GM23338 (cell line): ENCODE results near the gene SERPINI1. TPM values are rescaled to one million over a fixed set of nuclear protein-coding genes. Genes with fewer than 3 reads are reported as not detected.
A peak's percentile ranks its signal among the peaks of the same experiment; 100 is the strongest.

Source experiments
- ATAC-seq: fragments of 200-7000 bp; cut with Tn5 transposase; 3 replicates; pipeline ENCODE4 v1.9.1; 2020
- DNase-seq: peaks from one replicate; pipeline ENCODE4 v3.0.0-alpha.2; 2015; ENCODE audit warnings: low spot score
- H2AFZ ChIP-seq: fragments of 200-600 bp; sonication (generic); 2 replicates; pipeline ENCODE4 v1.8.0; 2016; ENCODE audit warnings: antibody characterized with exemption, mild to moderate bottlenecking, moderate library complexity
- H3F3A ChIP-seq: fragments of 200-600 bp; sonication (generic); replicated peaks from 2 replicates; pipeline ENCODE4 v1.8.0; 2017; ENCODE audit warnings: antibody characterized with exemption, mixed run types, low read depth
- H3K27ac ChIP-seq: fragments of 200-600 bp; sonication (generic); 2 replicates; pipeline ENCODE4 v1.6.1; 2016; ENCODE audit warnings: low read depth
- H3K27me3 ChIP-seq: fragments of 200-600 bp; sonication (generic); 2 replicates; pipeline ENCODE4 v1.8.0; 2016; ENCODE audit warnings: mild to moderate bottlenecking, mixed run types, moderate library complexity; ENCODE audit not compliant: insufficient read depth
- H3K36me3 ChIP-seq: fragments of 200-600 bp; sonication (generic); 2 replicates; pipeline ENCODE4 v1.8.0; 2016; ENCODE audit warnings: mild to moderate bottlenecking; ENCODE audit not compliant: insufficient read depth
- H3K4me1 ChIP-seq: fragments of 200-600 bp; sonication (generic); 2 replicates; pipeline ENCODE4 v1.8.0; 2016; ENCODE audit warnings: mild to moderate bottlenecking, moderate library complexity; ENCODE audit not compliant: insufficient read depth
- H3K4me2 ChIP-seq: fragments of 200-600 bp; sonication (generic); 2 replicates; pipeline ENCODE4 v1.7.1; 2017; ENCODE audit warnings: mixed run types
- H3K4me3 ChIP-seq: fragments of 200-600 bp; sonication (generic); 2 replicates; pipeline ENCODE4 v1.6.1; 2016; ENCODE audit warnings: mixed run types
- H3K79me2 ChIP-seq: fragments of 200-600 bp; sonication (generic); replicated peaks from 2 replicates; pipeline ENCODE4 v1.8.0; 2017; ENCODE audit warnings: mild to moderate bottlenecking; ENCODE audit not compliant: insufficient read depth
- H3K9me2 ChIP-seq: fragments of 200-600 bp; sonication (generic); 2 replicates; pipeline ENCODE4 v1.8.0; 2017; ENCODE audit not compliant: insufficient read depth
- H4K20me1 ChIP-seq: fragments of 200-600 bp; sonication (generic); replicated peaks from 2 replicates; pipeline ENCODE4 v1.8.0; 2017; ENCODE audit warnings: mild to moderate bottlenecking; ENCODE audit not compliant: insufficient read depth
- H3K27ac Mint-ChIP-seq: 2 replicates; pipeline ENCODE4 v1.8.0; 2020; ENCODE audit warnings: inconsistent platforms, mild to moderate bottlenecking, moderate library complexity, mixed read lengths
- H3K27me3 Mint-ChIP-seq: 3 replicates; pipeline ENCODE4 v1.8.0; 2022; ENCODE audit warnings: low read depth, mild to moderate bottlenecking, moderate library complexity, mixed read lengths, inconsistent platforms; ENCODE audit not compliant: insufficient read depth, poor library complexity
- H3K36me3 Mint-ChIP-seq: 3 replicates; pipeline ENCODE4 v1.8.0; 2021; ENCODE audit warnings: low read depth, mild to moderate bottlenecking, inconsistent platforms, moderate library complexity, mixed read lengths
- H3K4me1 Mint-ChIP-seq: 3 replicates; pipeline ENCODE4 v1.8.0; 2020; ENCODE audit warnings: mild to moderate bottlenecking, inconsistent platforms, mixed read lengths
- H3K4me3 Mint-ChIP-seq: 3 replicates; pipeline ENCODE4 v1.8.0; 2021; ENCODE audit warnings: moderate library complexity, mild to moderate bottlenecking, inconsistent platforms, mixed read lengths
- H3K9me3 Mint-ChIP-seq: 3 replicates; pipeline ENCODE4 v1.8.0; 2020; ENCODE audit warnings: moderate library complexity, mild to moderate bottlenecking, inconsistent platforms, mixed read lengths
- CREB1 ChIP-seq: fragments of 250-450 bp; sonication (Bioruptor Pico); IDR thresholded peaks from 2 replicates; pipeline ENCODE4 v1.5.0; 2020; ENCODE audit warnings: low read depth, mild to moderate bottlenecking, moderate library complexity
- ETS1 ChIP-seq: IDR thresholded peaks from 2 replicates; pipeline ENCODE4 v1.6.1; 2016; ENCODE audit warnings: antibody characterized with exemption
- EZH2 ChIP-seq: fragments of 200-600 bp; sonication (generic); IDR thresholded peaks from one replicate; pipeline ENCODE4 v1.8.0; 2017; ENCODE audit warnings: antibody characterized with exemption, mild to moderate bottlenecking, low read depth; ENCODE audit not compliant: unreplicated experiment
- NANOG ChIP-seq: IDR thresholded peaks from 2 replicates; pipeline ENCODE4 v1.6.1; 2016; ENCODE audit warnings: antibody characterized with exemption, borderline replicate concordance
- POLR2AphosphoS5 ChIP-seq: IDR thresholded peaks from 2 replicates; pipeline ENCODE4 v1.6.1; 2016; ENCODE audit warnings: antibody characterized with exemption, low read depth
- STAT1 ChIP-seq: IDR thresholded peaks from one replicate; pipeline ENCODE4 v1.6.1; 2016; ENCODE audit warnings: antibody characterized with exemption; ENCODE audit not compliant: unreplicated experiment
- ZNF331 ChIP-seq: fragments of 250-450 bp; sonication (Bioruptor Pico); IDR thresholded peaks from 2 replicates; pipeline ENCODE4 v1.5.0; 2020; ENCODE audit warnings: low read depth, mild to moderate bottlenecking, moderate library complexity
- polyA plus RNA-seq: library from polyadenylated mRNA; unstranded; fragments of >200 nt; fragmentation: Nextera tagmentation; extraction: Ambion mirVana; gene quantifications from 2 replicates; pipeline ENCODE4 v1.2.1, GENCODE V29; 2016
- total RNA-seq: library from RNA; depleted of rRNA; stranded (reverse); fragments of >200 nt; shearing (Covaris generic); gene quantifications from 2 replicates; pipeline ENCODE4 v1.2.3, GENCODE V29; 2014
- TF ChIP-seq, protein P1 (sequence below), 2 experiments: fragments of 200-600 bp in 1 of 2; sonication (generic) in 1 of 2; conservative IDR thresholded peaks; 2 replicates each; pipeline versions ENCODE4 v1.5.1 to v1.6.1; 2016 to 2017; ENCODE audit warnings: antibody characterized with exemption in 2 of 2, low read depth in 2 of 2, mild to moderate bottlenecking in 2 of 2, moderate library complexity in 1 of 2
- TF ChIP-seq, protein P2 (sequence below): IDR thresholded peaks from one replicate; pipeline ENCODE4 v1.6.1; 2018; ENCODE audit warnings: antibody characterized with exemption; ENCODE audit not compliant: unreplicated experiment

Gene SERPINI1
- total and polyA plus RNA-seq, 2 experiments from 2014 or later, result 9.2 to 26.6 TPM

GRCh38 chr3:167837466-167837865, 101.9 kb downstream of the SERPINI1 start:
- Mint-ChIP-seq H3K9me3 (no peaks in the 10 kb centered on the region), H3K4me1 (no peaks in the 10 kb centered on the region), H3K4me3 (no peak overlapping the region), H3K36me3 (no peaks in the 10 kb centered on the region), H3K27me3 (peaks cover 2% of the 10 kb centered on the region), H3K27ac (no peak overlapping the region; the same call in 1 of the 2 replicates)
- Histone ChIP-seq H3K4me2 (no peak overlapping the region), H3K27ac (no peak overlapping the region), H4K20me1 (no peaks in the 10 kb centered on the region), H3K36me3 (no peaks in the 10 kb centered on the region), H3K4me1 (no peaks in the 10 kb centered on the region), H3F3A (no peaks in the 10 kb centered on the region), H3K4me3 (no peak overlapping the region), H3K79me2 (no peaks in the 10 kb centered on the region), H2AFZ (no peak overlapping the region), H3K9me2 (no peaks in the 10 kb centered on the region), H3K27me3 (no peaks in the 10 kb centered on the region)
- ATAC-seq (no peak), DNase-seq (no peak)
- TF ChIP-seq, protein P1, sequence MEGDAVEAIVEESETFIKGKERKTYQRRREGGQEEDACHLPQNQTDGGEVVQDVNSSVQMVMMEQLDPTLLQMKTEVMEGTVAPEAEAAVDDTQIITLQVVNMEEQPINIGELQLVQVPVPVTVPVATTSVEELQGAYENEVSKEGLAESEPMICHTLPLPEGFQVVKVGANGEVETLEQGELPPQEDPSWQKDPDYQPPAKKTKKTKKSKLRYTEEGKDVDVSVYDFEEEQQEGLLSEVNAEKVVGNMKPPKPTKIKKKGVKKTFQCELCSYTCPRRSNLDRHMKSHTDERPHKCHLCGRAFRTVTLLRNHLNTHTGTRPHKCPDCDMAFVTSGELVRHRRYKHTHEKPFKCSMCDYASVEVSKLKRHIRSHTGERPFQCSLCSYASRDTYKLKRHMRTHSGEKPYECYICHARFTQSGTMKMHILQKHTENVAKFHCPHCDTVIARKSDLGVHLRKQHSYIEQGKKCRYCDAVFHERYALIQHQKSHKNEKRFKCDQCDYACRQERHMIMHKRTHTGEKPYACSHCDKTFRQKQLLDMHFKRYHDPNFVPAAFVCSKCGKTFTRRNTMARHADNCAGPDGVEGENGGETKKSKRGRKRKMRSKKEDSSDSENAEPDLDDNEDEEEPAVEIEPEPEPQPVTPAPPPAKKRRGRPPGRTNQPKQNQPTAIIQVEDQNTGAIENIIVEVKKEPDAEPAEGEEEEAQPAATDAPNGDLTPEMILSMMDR (conservative IDR thresholded peaks at IDR 0.05; ENCODE audit: low read depth in 2 of 2), result peak in 1 of 2 experiments; percentile 34; a peak in 2 of 4 replicates
- TF ChIP-seq CREB1, result no peak

GRCh38 chr3:167839460-167840134, 104.1 kb downstream of the SERPINI1 start:
- no peaks in the 10 kb centered on the region for H3K36me3 Mint-ChIP-seq
- no peak overlapping the region for H3K4me3 Mint-ChIP-seq
- Histone ChIP-seq H3F3A (no peaks in the 10 kb centered on the region), H3K4me3 (no peak overlapping the region), H3K9me2 (no peaks in the 10 kb centered on the region), H3K36me3 (no peaks in the 10 kb centered on the region), H3K4me2 (no peak overlapping the region), H3K27me3 (no peaks in the 10 kb centered on the region), H4K20me1 (no peaks in the 10 kb centered on the region), H3K4me1 (no peaks in the 10 kb centered on the region), H3K79me2 (no peaks in the 10 kb centered on the region), H3K27ac (no peak overlapping the region), H2AFZ (0 out of 2 replicates have a peak overlapping the region, but pooled peaks have one; percentile 57)
- H3K27ac Mint-ChIP-seq, result no peak overlapping the region
- H3K27me3 Mint-ChIP-seq, result peaks cover 2% of the 10 kb centered on the region
- no peak for ATAC-seq
- DNase-seq, result no peak
- H3K9me3 Mint-ChIP-seq, result no peaks in the 10 kb centered on the region
- H3K4me1 Mint-ChIP-seq, result no peaks in the 10 kb centered on the region
- TF ChIP-seq STAT1 (no peak), ETS1 (no peak), POLR2AphosphoS5 (no peak), EZH2 (no peak), NANOG (no peak), ZNF331 (CRISPR knock-in tag) (no peak)
- TF ChIP-seq, protein P2, sequence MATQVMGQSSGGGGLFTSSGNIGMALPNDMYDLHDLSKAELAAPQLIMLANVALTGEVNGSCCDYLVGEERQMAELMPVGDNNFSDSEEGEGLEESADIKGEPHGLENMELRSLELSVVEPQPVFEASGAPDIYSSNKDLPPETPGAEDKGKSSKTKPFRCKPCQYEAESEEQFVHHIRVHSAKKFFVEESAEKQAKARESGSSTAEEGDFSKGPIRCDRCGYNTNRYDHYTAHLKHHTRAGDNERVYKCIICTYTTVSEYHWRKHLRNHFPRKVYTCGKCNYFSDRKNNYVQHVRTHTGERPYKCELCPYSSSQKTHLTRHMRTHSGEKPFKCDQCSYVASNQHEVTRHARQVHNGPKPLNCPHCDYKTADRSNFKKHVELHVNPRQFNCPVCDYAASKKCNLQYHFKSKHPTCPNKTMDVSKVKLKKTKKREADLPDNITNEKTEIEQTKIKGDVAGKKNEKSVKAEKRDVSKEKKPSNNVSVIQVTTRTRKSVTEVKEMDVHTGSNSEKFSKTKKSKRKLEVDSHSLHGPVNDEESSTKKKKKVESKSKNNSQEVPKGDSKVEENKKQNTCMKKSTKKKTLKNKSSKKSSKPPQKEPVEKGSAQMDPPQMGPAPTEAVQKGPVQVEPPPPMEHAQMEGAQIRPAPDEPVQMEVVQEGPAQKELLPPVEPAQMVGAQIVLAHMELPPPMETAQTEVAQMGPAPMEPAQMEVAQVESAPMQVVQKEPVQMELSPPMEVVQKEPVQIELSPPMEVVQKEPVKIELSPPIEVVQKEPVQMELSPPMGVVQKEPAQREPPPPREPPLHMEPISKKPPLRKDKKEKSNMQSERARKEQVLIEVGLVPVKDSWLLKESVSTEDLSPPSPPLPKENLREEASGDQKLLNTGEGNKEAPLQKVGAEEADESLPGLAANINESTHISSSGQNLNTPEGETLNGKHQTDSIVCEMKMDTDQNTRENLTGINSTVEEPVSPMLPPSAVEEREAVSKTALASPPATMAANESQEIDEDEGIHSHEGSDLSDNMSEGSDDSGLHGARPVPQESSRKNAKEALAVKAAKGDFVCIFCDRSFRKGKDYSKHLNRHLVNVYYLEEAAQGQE, result no peak
- TF ChIP-seq, protein P1 (conservative IDR thresholded peaks at IDR 0.05; ENCODE audit: low read depth in 2 of 2), result no peak
